HG03064 (cell line): Measurements from ENCODE around the gene MRPL53.

Experiments used
- ATAC-seq: cut with Tn5 transposase; IDR thresholded peaks from one replicate; pipeline ENCODE4 v1.9.1; 2021; ENCODE audit warnings: low read depth; ENCODE audit not compliant: unreplicated experiment

The MRPL53 gene

DNA sequence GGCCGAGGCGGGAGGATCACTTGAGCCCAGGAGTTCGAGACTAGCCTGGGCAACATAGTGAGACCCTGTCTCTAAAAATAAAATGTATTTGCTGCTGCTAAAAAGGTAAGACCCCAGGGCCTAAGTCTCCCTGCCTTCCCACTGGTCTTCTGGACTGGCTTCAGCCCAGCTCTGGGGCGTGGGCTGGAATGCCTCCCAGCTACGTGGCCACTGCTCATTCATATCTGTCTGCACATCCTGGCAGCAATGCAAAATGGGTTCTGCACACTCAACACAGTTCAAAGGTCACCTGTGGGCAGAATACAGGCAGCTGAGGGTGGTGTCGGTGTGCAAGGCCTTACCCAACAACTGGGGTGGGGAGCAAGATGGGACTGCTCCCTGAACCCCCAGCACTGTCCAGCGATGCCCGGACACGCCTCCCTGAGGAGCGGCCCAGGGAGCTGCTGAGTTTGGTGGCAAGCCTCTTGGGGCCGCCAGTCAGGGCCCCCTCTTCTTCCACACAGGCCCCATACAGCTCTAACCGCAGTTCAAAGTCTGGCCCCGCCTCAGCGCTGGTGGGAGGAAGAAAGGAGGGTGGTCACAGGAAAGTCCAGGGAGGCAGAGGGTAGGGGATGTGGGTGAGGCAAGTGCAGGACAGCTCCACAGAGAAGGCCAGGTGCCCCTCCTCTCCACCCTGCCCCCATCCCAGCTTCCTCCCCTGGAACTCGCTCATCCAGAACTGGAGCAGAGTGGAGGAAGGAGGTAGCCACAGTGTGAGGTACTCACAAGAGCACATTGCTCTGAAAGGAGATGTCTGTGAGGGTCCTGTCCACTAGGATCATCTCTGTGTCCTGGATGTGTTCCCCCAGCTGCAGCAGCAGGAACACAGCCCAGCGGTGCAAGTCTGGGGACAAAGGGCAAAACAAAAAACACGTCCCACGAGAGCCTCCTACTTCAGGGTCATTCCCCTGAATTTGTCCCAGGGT, 42.7 kb downstream of the MRPL53 start:
- no peak for ATAC-seq

- no peak for ATAC-seq
Observed at GRCh38 chr2:74428675-74429074, 43.8 kb downstream of the MRPL53 start.

DNA sequence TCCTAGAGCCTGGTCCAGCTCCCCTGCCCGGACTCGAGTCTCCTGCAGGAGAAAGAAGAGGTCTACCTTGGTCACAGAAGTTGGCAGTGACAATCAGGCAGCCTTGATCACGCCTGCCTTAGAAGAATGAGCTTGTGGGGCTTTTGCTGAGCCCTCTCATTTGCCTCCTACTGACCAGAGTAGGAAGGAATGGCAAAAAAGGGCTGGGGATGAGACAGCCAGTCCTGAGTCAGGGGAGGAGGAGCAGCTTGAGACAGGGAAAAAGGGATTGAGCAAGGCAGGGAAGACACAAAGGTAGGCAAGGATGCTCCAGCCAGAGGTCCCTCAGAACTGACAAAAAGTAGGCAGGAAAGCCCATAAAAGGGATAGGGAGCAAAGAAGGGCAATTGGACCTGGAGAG, 44.9 kb downstream of the MRPL53 start:
- no peak for ATAC-seq

- no peak for ATAC-seq
Observed at GRCh38 chr2:74426181-74426758, 46.2 kb downstream of the MRPL53 start.

- no peak for ATAC-seq
Observed at GRCh38 chr2:74425523-74425922, 47.0 kb downstream of the MRPL53 start.

- no peak for ATAC-seq
Observed at GRCh38 chr2:74424995-74425406, 47.5 kb downstream of the MRPL53 start.

DNA sequence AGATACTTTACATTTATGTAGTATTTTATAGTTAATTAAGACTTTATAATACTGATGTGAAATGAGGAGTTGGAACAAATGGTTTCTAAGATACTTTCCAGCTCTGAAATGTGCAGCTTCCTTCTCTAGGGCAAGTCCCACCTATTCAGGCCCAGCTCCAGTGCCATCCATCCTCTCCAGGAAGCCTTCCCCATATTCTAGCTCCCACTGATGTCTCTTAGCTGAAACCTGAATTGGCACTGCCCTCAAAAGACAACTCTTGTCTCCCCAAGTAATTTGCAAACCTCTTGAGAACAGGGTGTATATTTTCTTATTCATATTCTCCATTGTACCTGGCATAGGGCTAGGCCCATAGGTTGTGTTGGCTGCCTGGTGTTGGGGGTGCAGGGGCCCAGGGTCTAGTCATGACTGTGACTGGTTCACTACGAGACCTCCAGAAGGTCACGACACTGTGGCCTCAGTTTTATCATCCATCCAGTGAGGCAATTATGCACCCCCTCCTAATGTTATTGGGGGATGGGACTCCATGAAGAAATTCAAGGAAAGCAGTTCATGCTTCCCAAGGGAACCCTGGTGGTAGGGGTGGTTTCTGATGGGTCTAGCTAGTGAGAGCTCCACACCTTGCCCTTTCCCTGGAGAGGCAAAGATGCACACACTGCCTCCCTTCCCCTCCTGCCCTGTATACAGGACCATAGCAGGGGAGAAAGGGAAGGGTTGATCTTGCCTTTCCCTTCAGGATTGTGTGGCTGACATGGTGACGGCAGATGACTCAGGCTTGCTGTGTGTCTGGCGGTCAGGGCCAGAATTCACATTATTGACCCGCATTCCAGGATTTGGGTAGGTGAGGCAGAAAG, 48.1 kb downstream of the MRPL53 start:
- ATAC-seq = no peak

- no peak for ATAC-seq
Observed at GRCh38 chr2:74423231-74424095, 49.0 kb downstream of the MRPL53 start.
